Measurements from ENCODE around the gene DUSP10.

DUSP10 gene

GRCh38 chr1:221761354-221762002, 19.6 kb upstream of the DUSP10 start:
- peak overlapping the region; percentile 50 for H3K4me2 ChIP-seq (ENCODE audit: low read depth, low read length, poor library complexity, severe bottlenecking)

GRCh38 chr1:221760911-221761310, 19.0 kb upstream of the DUSP10 start:
- Histone ChIP-seq H3K9me3 (ENCODE audit: insufficient read depth, low read length) (no peaks in the 10 kb centered on the region), H3F3A (ENCODE audit: insufficient read depth) (0 out of 2 replicates have a peak, but pooled peaks cover 6% of the 10 kb centered on the region), H3K4me2 (ENCODE audit: low read depth, low read length, poor library complexity, severe bottlenecking) (peak overlapping the region; percentile 50), H2AFZ (ENCODE audit: low read depth, low read length, severe bottlenecking) (peak overlapping the region; percentile 64), H3K36me3 (ENCODE audit: low read length) (no peaks in the 10 kb centered on the region), H4K20me1 (ENCODE audit: low read depth, low read length) (no peaks in the 10 kb centered on the region), H3K79me2 (ENCODE audit: insufficient read depth, low read length) (no peaks in the 10 kb centered on the region), H3K9me2 (replicated peaks; ENCODE audit: insufficient read depth, low read length) (no peaks in the 10 kb centered on the region), H3K9ac (ENCODE audit: low read length) (peak overlapping the region; percentile 35), H3K27ac (ENCODE audit: low read depth, low read length) (peak overlapping the region; percentile 78), H3K4me3 (ENCODE audit: insufficient read depth, low read length, poor library complexity, severe bottlenecking) (peak overlapping the region; percentile 0), H3K27me3 (ENCODE audit: low read length) (no peaks in the 10 kb centered on the region)
- TF ChIP-seq CTCF (IDR thresholded peaks at IDR 0.05; ENCODE audit: insufficient read depth, low read length, poor library complexity, severe bottlenecking) = no peak

More at GRCh38 chr1:221761354-221762002, 19.6 kb upstream of the DUSP10 start:
- Histone ChIP-seq H3K9ac (ENCODE audit: low read length) (peak overlapping the region; percentile 35), H3K9me2 (replicated peaks; ENCODE audit: insufficient read depth, low read length) (no peaks in the 10 kb centered on the region), H3K27ac (ENCODE audit: low read depth, low read length) (peak overlapping the region; percentile 78), H3K79me2 (ENCODE audit: insufficient read depth, low read length) (no peaks in the 10 kb centered on the region), H3K36me3 (ENCODE audit: low read length) (no peaks in the 10 kb centered on the region), H2AFZ (ENCODE audit: low read depth, low read length, severe bottlenecking) (peak overlapping the region; percentile 64), H4K20me1 (ENCODE audit: low read depth, low read length) (no peaks in the 10 kb centered on the region), H3K4me3 (ENCODE audit: insufficient read depth, low read length, poor library complexity, severe bottlenecking) (peak overlapping the region; percentile 0), H3K9me3 (ENCODE audit: insufficient read depth, low read length) (no peaks in the 10 kb centered on the region), H3F3A (ENCODE audit: insufficient read depth) (0 out of 2 replicates have a peak, but pooled peaks cover 6% of the 10 kb centered on the region), H3K27me3 (ENCODE audit: low read length) (no peaks in the 10 kb centered on the region)
- TF ChIP-seq EZH2phosphoT487 (conservative IDR thresholded peaks at IDR 0.05; ENCODE audit: low read length) (no peak), CTCF (IDR thresholded peaks at IDR 0.05; ENCODE audit: insufficient read depth, low read length, poor library complexity, severe bottlenecking) (no peak)

GRCh38 chr1:221759436-221759835, 17.5 kb upstream of the DUSP10 start:
- no peak overlapping the region for H3K4me2 ChIP-seq (ENCODE audit: low read depth, low read length, poor library complexity, severe bottlenecking)
- H3K9me3 ChIP-seq (ENCODE audit: insufficient read depth, low read length) = no peaks in the 10 kb centered on the region
- H3F3A ChIP-seq (ENCODE audit: insufficient read depth) = 0 out of 2 replicates have a peak, but pooled peaks cover 6% of the 10 kb centered on the region
- no peaks in the 10 kb centered on the region for H4K20me1 ChIP-seq (ENCODE audit: low read depth, low read length)
- TF ChIP-seq EZH2phosphoT487 (conservative IDR thresholded peaks at IDR 0.05; ENCODE audit: low read length) (no peak), CTCF (IDR thresholded peaks at IDR 0.05; ENCODE audit: insufficient read depth, low read length, poor library complexity, severe bottlenecking) (no peak)
- no peaks in the 10 kb centered on the region for H3K36me3 ChIP-seq (ENCODE audit: low read length)
- H3K27ac ChIP-seq (ENCODE audit: low read depth, low read length) = no peak overlapping the region
- H3K79me2 ChIP-seq (ENCODE audit: insufficient read depth, low read length) = no peaks in the 10 kb centered on the region
- H3K9ac ChIP-seq (ENCODE audit: low read length) = no peak overlapping the region
- H3K9me2 ChIP-seq (replicated peaks; ENCODE audit: insufficient read depth, low read length) = no peaks in the 10 kb centered on the region
- no peak overlapping the region for H3K4me3 ChIP-seq (ENCODE audit: insufficient read depth, low read length, poor library complexity, severe bottlenecking)
- H2AFZ ChIP-seq (ENCODE audit: low read depth, low read length, severe bottlenecking) = no peak overlapping the region
- no peaks in the 10 kb centered on the region for H3K27me3 ChIP-seq (ENCODE audit: low read length)
